ENCODE results near the gene CRABP2.

DNA sequence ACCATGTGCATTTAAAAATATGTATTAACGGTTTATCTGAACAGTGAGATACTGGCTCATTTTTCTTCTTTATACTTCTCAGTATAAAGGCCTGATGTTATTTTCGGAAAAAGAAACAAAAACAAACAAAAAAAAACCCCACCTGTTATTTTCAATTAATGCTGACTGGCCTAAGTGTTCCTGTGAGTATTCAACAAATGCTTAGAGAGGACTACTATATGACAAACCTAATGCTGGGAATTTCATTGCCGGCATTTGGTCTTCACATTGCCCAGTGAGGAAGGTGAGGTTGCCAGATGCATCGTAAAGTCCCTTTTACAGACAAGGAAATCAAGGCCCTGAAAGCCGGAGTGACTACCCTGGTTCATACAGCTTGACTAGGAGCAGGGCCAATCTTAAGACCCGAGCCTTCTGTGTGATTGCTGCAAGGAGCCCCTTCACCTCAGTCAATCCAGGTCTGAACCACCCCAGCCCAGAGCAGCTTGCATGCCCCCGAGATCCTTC, 34.9 kb upstream of the CRABP2 start:
- TF ChIP-seq POLR2AphosphoS5 (IDR thresholded peaks at IDR 0.05; ENCODE audit: low read depth, low read length) (no peak), POLR2A (IDR thresholded peaks at IDR 0.05; ENCODE audit: low read depth, low read length) (0 out of 2 replicates have a peak, but pooled peaks have one; percentile 12), TAF1 (IDR thresholded peaks at IDR 0.05; ENCODE audit: low read depth, low read length) (no peak), POU2F2 (IDR thresholded peaks at IDR 0.05; ENCODE audit: low read depth, low read length) (no peak), SPI1 (IDR thresholded peaks at IDR 0.05; ENCODE audit: low read depth, low read length) (no peak)
